ENCODE data around the gene MLXIP. TPM values are rescaled to one million over a fixed set of nuclear protein-coding genes. Genes with fewer than 3 reads are reported as not detected.
"Not testable (repeated sequence)": the region's sequence is repeated elsewhere in the genome, so short reads cannot be mapped to it uniquely, and the experiment has no call there.

Gene MLXIP
- total RNA-seq, 1 experiment from 2014 or later, result 4.0 TPM

DNA sequence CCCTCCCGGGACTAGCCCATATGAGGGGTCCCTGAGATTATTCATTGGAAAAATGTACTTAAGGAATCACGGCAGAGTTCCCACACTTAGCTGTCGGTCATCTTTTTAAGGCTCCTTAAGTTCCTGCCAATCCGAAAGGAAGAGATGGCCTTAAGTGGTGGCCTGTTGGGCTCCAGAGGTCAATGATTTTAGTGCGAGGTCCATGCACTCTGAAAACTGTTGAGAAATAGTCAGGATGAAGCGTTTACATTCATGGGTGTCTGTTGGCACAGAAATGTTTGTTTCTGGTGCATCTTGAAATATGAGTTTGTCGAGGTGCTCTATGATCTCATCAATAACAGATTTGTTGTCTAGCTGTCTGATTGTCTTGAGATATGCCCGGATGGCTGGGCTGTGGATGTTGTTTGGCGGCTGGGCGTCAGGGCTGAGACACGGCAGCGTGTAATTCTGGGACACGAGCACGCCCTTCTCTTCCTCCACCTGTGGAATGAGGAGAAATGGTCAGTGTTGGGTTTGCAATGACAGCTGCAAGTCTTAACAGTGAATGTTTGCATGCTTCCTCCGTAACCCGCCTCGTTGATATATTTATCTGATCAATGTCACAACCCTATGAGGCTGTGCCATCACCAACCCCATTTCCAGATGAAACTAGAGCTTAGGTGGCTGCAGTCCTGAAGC is 93.8 kb downstream of the MLXIP start:
- Histone ChIP-seq H3K36me3 (no peaks in the 10 kb centered on the region), H3K4me3 (no peak overlapping the region), H3K9me3 (no peaks in the 10 kb centered on the region), H3K27me3 (no peaks in the 10 kb centered on the region)
- no peak for DNase-seq

DNA sequence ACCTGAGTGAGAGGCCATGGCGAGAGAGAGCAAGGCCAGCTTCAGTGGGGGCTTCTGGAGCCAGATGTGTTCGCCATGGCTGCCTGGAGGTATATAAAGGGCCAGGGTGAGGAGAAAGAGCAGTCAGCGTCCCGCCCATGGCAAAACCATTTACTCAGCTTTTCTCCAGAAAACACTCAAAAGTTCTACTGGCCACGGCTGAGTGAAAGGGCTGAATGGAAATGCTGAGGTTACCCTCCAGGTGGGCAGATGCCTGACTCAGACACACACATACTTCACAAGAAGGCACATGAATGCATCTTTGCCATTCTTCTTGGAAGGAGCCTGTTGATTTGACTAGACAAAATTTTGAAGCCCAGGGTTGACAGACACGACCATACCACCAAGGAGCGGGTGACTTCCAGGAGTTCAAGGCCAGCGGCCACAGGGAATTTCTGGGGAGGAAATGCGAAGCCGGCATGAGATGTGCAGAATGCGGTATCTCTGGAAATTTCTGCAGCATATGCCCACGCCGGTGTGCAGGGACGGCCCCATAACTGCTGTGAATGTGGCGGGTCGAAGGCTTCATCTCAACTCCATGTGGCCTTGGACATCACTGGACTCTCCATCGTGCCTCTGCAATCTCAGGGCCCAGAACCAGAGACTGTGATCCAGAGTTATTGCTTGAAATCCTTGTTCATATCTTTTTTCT is 95.7 kb downstream of the MLXIP start, which contains the start of gene IL31:
Gene IL31 (minus strand): TSS at position 67 of the 691 bp plus-strand sequence. CDS start 49 bp downstream, at position 18.
- no peaks in the 10 kb centered on the region for H3K27me3 ChIP-seq
- H3K36me3 ChIP-seq, result no peaks in the 10 kb centered on the region
- no peaks in the 10 kb centered on the region for H3K9me3 ChIP-seq
- no peak for DNase-seq
- H3K4me3 ChIP-seq, result no peak within 1 kb of the TSS

DNA sequence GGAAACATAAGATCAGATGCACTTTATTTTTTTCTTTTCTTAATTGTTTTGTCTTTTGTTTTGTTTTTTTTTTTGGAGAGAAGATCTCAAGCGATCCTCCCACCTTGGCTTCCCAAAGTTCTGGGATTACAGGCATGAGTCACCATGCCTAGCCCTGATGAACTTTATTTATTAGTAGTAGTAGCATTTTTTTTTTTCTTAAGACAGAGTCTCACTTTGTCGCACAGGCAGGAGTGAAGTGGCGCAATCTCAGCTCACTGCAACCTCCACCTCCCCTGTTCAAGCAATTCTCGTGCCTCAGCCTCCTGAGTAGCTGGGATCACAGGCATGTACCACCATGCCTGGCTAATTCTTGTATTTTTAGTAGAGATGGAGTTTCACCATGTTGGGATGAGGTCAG is 97.9 kb downstream of the MLXIP start:
- not testable (repeated sequence) for H3K9me3 ChIP-seq, H3K4me3 ChIP-seq, H3K36me3 ChIP-seq, H3K27me3 ChIP-seq
- DNase-seq, result peak; percentile 38

DNA sequence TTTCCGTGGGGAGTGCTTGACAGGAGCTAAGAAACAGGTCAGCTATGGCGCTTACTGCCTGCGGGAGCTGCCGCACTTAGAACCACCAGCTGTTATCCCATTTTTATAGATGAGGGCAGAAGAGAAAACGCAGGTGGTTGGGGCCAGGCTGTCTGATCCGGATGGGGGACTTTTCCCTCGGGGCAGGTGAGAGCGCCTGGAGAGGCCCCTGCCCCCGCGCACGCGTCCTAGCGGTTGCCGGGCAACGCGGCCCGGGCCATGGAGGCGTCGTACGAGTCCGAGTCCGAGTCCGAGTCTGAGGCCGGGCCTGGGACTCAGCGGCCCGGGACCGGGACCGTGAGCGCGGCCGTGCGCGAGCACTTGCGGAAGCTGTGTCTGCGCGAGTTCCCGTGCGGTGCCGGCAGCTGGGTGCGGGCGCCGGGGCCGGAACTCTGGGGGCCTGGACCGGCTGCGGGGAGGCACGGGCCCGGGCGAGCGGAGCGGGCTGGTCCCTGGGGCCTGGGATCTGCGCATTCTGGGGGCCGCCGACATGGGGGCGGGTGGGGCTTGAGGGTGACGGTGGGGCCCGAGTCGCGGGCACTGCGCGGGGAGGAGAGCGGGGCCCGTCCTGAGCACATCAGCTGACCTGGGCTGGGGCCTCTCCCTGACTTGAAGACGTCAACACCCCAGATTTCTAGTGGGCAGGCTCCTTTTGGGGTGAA is 104.5 kb downstream of the MLXIP start, which contains the start of gene LRRC43:
Gene LRRC43 (plus strand): TSS at position 237 of the 701 bp plus-strand sequence. CDS start 22 bp downstream, at position 259.
- no peak within 1 kb of the TSS for H3K4me3 ChIP-seq
- no peak for DNase-seq
- 0 out of 2 replicates have a peak, but pooled peaks cover 4% of the 10 kb centered on the region for H3K9me3 ChIP-seq
- no peaks in the 10 kb centered on the region for H3K36me3 ChIP-seq
- no peaks in the 10 kb centered on the region for H3K27me3 ChIP-seq

DNA sequence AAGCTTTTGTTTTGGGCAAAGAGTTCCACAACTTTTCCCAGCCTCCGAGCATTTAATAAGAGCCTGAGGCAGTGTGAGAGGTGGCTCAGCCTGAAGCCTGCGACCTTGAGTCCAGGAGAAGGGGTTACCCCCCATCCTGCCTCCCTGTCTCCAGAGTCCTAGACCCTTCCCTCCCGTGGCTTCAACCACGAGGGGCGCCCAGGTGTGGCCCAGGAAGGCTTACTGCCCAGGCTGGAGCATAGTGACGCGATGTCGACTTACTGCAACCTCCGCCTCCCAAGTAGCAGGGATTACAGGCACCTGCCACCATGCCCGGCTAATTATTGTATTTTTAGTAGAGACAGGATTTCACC is 105.0 kb downstream of the MLXIP start:
- no peak for DNase-seq
- Histone ChIP-seq H3K27me3 (no peaks in the 10 kb centered on the region), H3K36me3 (no peaks in the 10 kb centered on the region), H3K4me3 (no peak overlapping the region), H3K9me3 (0 out of 2 replicates have a peak, but pooled peaks cover 4% of the 10 kb centered on the region)

DNA sequence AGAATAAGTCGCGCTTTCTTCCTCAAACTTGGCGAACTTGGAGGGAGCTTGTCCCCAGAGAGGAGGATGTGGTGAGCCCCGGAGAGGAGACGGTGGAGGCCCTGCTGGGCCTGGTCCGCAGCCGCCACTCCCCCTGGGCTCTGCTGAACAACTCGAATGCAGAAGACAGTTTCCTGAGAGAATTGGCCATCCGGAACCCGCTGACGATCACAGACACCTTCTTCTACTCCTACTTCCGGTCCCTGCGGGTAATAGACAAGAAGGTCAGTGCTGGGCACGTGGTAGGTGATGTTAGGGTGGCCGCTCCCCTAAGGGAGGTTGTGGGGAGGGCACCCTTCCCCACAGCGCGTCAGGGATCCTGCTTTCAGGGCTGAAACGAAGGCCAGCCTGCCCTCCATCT is 106.0 kb downstream of the MLXIP start:
- Histone ChIP-seq H3K36me3 (no peaks in the 10 kb centered on the region), H3K4me3 (no peak overlapping the region), H3K9me3 (0 out of 2 replicates have a peak, but pooled peaks cover 4% of the 10 kb centered on the region), H3K27me3 (no peaks in the 10 kb centered on the region)
- no peak for DNase-seq

DNA sequence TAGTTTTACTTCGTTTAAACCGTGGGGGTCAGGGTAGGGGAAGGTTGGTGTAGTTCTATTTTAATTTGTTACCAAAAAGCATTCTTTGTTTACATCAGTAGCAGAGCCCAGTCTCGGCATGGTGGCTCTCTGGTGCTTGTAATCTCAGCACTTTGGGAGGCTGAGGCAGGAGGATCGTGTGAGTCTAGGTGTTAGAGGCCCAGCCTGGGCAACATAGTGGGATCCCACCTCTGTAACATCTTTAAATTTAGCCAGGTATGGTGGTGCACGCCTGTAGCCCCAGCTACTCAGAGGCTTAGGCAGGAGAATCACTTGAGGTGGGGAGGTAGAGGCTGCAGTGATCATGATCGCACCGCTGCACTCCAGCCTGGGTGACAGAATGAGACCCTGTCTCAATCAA is 106.5 kb downstream of the MLXIP start:
- Histone ChIP-seq H3K9me3 (0 out of 2 replicates have a peak, but pooled peaks cover 4% of the 10 kb centered on the region), H3K36me3 (no peaks in the 10 kb centered on the region), H3K4me3 (no peak overlapping the region), H3K27me3 (no peaks in the 10 kb centered on the region)
- no peak for DNase-seq

DNA sequence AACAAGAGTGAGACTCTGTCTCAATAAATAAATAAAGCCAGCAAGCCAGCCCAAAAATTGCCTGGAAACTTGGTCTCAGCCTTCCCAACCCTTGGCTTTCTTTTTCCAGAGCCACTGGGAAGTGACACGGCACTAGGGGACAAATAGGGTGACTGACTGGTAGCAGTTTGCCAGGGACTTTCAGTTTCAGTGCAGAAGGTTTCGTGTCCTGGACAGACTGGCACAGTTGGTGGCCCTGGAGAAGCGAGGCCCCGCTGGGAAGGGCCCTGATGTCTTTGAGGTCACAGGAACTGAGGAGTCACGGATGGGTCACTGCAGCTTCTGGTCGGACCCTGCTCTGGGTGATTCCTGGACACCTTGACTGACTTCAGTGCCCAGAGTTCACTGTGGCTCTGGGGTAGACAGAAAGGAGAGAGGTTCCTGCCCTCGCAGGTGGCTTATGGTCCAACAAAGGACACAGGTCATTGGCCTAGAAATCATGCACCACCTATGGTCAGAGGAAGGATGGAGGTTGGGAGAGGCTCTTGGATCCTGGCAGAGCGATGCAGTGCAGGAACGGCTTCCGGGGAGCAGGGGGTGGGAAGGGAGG is 107.0 kb downstream of the MLXIP start:
- Histone ChIP-seq H3K27me3 (no peaks in the 10 kb centered on the region), H3K9me3 (0 out of 2 replicates have a peak, but pooled peaks cover 4% of the 10 kb centered on the region), H3K4me3 (no peak overlapping the region), H3K36me3 (no peaks in the 10 kb centered on the region)
- DNase-seq, result no peak

DNA sequence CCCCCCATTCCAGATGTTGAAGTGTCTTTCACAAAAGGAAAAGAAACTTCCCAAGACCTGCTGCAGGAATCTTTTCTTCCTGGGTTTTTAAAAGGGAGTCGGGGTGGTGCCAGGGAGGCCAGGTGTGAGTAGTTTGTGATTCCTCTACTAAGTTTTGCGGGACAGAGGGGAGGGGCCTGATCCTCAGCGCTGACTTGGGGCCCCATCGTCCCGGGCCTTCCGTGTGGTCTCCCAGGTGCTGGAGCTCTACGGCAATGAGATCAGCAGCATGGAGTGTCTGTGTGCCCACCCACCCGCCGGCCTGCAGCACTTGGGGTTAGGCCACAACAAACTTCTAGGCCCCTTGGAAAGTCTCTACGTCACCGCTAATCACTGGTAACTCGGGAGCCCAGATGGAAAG is 108.9 kb downstream of the MLXIP start:
- no peaks in the 10 kb centered on the region for H3K36me3 ChIP-seq
- H3K27me3 ChIP-seq, result no peaks in the 10 kb centered on the region
- no peak overlapping the region for H3K4me3 ChIP-seq
- no peaks in the 10 kb centered on the region for H3K9me3 ChIP-seq
- no peak for DNase-seq

DNA sequence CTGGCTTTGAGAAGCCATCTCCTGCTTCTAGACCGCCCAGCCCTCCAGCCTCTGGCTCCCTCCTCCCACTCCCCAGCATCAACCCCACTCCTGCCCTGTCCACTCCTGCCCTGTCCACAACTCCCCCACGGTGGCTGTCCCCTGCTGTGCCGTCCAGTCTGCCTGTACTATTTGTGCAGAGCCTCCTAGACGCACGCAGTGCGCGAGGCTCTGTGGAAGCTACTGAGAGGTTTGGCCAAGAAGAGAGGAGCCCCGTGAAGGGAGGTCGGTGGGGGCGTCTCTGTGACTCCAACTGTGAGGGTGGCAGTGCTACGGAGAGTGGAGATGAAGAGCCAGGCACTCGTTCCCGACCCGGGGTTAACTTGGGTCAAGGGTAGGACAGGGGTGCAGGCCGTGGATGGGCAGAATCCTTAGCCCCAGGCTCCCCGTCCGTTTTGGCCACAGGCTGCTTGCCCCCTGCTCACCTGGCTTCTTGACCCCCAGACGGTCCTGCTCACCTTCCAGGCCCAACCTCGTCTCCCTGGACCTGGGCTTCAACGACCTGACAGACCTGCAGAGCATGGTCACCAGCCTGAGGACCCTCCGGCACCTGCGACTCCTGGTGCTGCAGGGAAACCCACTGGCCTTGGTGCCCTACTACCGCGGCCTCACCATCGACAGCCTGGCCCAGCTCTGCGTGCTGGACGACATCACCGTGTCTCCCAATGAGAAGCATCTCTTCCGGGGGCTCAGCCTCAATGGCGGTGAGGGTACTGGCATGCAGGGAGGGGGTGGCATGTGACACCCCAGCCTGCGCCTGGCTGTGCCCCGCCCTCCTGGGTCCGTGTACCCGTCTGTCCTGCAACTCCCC is 111.3 kb downstream of the MLXIP start:
- no peaks in the 10 kb centered on the region for H3K27me3 ChIP-seq
- no peak overlapping the region for H3K4me3 ChIP-seq
- no peaks in the 10 kb centered on the region for H3K36me3 ChIP-seq
- DNase-seq, result no peak
- peaks cover 2% of the 10 kb centered on the region; the same call in 1 of the 2 replicates for H3K9me3 ChIP-seq

DNA sequence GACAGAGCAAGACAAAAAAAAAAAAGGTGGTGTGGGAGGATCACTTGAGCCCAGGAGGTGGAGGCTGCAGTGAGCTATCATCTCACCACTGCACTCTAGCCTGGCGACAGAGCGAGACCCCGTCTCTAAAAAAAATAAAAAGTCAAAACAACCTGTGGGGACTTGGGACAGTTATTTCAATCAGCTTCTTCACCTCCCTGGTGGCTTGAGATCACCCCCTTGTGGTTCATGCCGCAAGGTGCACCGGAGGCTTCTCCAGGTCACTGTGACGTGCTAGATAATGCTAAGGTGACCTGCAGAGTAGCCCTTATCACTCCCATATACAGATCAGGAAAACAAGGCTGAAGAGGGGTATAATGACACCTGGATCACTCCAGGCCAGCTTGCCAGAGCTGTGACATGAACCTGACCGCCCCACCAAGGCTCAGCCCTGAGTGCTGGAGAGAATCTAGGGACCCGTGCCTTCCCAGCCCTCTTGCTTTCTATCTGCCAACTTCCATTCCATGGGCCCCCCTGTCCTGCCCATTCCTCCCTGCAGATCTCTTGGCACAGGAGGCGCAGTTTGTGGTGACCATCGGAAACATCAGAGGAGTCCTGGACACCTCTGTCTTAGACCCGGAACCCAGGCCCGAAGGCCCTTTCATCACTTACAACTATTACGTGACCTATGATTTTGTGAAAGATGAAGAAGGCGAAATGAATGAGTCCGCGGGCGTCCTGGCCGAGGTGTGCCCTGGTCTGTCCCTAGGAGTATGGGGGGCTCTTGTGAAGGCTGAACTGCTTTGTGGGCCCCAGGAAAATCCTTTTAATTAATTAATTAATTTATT is 112.5 kb downstream of the MLXIP start:
- H3K36me3 ChIP-seq, result no peaks in the 10 kb centered on the region
- peak; percentile 43 for DNase-seq
- peaks cover 11% of the 10 kb centered on the region for H3K9me3 ChIP-seq
- H3K4me3 ChIP-seq, result no peak overlapping the region
- H3K27me3 ChIP-seq, result no peaks in the 10 kb centered on the region

DNA sequence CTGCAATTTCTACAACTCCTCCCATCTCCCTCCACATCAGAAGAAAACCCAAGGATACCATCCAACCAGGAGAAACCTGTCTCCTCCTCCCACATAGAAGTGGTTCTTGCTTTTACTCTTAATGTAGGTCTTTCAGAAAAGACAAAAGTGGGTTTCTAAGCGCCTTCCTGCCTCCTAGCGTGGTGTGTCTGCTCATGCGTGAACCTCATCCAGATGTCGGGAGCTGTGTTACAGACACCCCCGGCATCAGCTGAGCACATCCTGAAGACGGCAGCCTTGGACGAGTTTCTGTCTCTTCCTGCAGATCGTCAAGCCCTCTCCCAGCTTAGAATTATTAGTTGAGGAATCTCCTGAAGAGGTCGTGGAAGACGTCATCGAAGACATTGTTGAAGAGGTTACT is 113.9 kb downstream of the MLXIP start:
- DNase-seq, result no peak
- H3K27me3 ChIP-seq, result no peaks in the 10 kb centered on the region
- H3K4me3 ChIP-seq, result no peak overlapping the region
- H3K36me3 ChIP-seq, result no peaks in the 10 kb centered on the region
- peaks cover 11% of the 10 kb centered on the region for H3K9me3 ChIP-seq

DNA sequence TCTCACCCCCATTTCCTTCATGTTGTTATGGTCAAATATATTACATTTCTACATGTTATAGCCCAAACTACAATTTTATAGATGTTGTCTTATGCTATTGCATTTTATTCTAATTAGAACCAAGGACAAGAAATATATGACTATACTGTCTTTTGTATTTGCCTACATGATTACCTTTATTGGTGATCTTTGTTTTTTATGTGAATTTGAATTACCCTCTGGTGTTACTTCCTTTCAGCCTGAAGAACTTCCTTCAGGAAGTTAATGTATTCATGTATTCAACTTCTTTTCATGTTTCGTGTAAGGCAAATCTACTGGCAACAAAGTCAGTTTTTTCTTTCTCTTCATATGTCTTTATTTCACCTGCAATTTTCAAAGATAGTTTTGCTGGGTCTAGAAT is 116.2 kb downstream of the MLXIP start:
- Histone ChIP-seq H3K27me3 (no peaks in the 10 kb centered on the region), H3K36me3 (no peaks in the 10 kb centered on the region), H3K9me3 (peaks cover 11% of the 10 kb centered on the region), H3K4me3 (no peak overlapping the region)
- DNase-seq, result no peak

DNA sequence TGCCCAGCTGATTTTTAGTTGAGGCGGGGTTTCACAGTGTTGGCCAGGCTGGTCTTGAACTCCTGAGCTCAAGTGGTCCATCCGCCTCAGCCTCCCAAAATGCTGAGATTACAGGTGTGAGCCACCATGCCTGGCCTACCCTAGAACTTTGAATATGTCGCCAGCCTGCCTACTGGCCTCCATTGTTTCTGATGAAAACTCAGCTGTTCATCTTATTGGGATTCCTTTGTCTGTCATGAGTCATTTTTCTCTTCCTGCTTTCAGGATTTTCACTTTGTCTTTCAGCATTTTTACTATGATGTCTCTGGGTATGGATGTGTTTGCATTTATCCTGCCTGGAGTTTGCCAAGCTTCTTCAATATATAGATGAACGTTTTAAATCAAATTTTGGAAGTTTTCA is 116.8 kb downstream of the MLXIP start:
- no peak for DNase-seq

More for the DNA sequence above, 116.8 kb downstream of the MLXIP start:
- Histone ChIP-seq H3K4me3 (no peak overlapping the region), H3K9me3 (peaks cover 11% of the 10 kb centered on the region), H3K27me3 (no peaks in the 10 kb centered on the region), H3K36me3 (no peaks in the 10 kb centered on the region)
